Brain microvascular endothelial cell (primary cell): Measurements from ENCODE around the gene MTFP1.
"Not testable (repeated sequence)": the region's sequence is repeated elsewhere in the genome, so short reads cannot be mapped to it uniquely, and the experiment has no call there.

ENCODE experiments used
- DNase-seq: peaks from one replicate; pipeline ENCODE4 v3.0.0-alpha.2; 2020
- H3K27ac ChIP-seq: fragments of 250-450 bp; sonication (Bioruptor Pico); 2 replicates; pipeline ENCODE4 v1.5.1; 2020; ENCODE audit warnings: mild to moderate bottlenecking, moderate library complexity
- H3K27me3 ChIP-seq: fragments of 250-450 bp; sonication (Bioruptor Pico); replicated peaks from 2 replicates; pipeline ENCODE4 v1.5.1; 2020; ENCODE audit warnings: mild to moderate bottlenecking
- H3K36me3 ChIP-seq: fragments of 250-450 bp; sonication (Bioruptor Pico); replicated peaks from 2 replicates; pipeline ENCODE4 v1.5.1; 2020; ENCODE audit warnings: mild to moderate bottlenecking
- H3K4me3 ChIP-seq: 2 replicates; pipeline ENCODE4 v1.5.1; 2011; ENCODE audit warnings: low read depth, mild to moderate bottlenecking, control low read depth, low read length, moderate library complexity
- in situ Hi-C: cut with HindIII; loops from 2 replicates; pipeline ENCODE4 v1.10.0; 2017; ENCODE audit warnings: low sequenced_read_pairs, low pct_ligation_motif_present
- TF ChIP-seq, protein P1 (sequence below): IDR thresholded peaks from 2 replicates; pipeline ENCODE4 v1.5.1; 2011; ENCODE audit warnings: low read depth, mild to moderate bottlenecking, moderate library complexity, low read length, control low read depth, inconsistent platforms; ENCODE audit errors: missing control alignments

The MTFP1 gene

DNA sequence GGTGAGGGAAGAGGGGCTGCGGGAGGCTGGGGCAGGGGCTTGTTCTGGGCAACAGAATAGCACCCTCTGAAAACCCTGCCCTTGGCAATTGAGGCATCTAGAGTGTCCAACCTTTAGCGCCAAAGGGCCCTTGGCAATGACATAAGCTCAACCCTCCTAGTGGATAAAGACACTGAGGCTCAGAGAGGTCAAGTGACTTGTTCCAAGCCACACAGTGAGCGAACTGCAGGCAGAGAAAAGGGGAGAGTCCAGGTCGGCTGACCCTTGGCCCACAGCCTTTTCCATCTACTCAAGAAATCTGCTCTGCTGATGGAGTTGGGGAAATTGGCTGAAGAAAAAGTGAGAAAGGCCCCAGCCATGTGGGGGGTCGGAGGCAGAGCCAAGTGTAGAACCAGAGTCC lies 25.9 kb upstream of the MTFP1 start:
- TF ChIP-seq, protein P1, sequence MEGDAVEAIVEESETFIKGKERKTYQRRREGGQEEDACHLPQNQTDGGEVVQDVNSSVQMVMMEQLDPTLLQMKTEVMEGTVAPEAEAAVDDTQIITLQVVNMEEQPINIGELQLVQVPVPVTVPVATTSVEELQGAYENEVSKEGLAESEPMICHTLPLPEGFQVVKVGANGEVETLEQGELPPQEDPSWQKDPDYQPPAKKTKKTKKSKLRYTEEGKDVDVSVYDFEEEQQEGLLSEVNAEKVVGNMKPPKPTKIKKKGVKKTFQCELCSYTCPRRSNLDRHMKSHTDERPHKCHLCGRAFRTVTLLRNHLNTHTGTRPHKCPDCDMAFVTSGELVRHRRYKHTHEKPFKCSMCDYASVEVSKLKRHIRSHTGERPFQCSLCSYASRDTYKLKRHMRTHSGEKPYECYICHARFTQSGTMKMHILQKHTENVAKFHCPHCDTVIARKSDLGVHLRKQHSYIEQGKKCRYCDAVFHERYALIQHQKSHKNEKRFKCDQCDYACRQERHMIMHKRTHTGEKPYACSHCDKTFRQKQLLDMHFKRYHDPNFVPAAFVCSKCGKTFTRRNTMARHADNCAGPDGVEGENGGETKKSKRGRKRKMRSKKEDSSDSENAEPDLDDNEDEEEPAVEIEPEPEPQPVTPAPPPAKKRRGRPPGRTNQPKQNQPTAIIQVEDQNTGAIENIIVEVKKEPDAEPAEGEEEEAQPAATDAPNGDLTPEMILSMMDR = no peak
- in situ Hi-C loops = no loop called here
- Histone ChIP-seq H3K27ac (no peak overlapping the region), H3K36me3 (peaks cover 34% of the 10 kb centered on the region), H3K27me3 (no peaks in the 10 kb centered on the region), H3K4me3 (no peak overlapping the region)
- no peak for DNase-seq

DNA sequence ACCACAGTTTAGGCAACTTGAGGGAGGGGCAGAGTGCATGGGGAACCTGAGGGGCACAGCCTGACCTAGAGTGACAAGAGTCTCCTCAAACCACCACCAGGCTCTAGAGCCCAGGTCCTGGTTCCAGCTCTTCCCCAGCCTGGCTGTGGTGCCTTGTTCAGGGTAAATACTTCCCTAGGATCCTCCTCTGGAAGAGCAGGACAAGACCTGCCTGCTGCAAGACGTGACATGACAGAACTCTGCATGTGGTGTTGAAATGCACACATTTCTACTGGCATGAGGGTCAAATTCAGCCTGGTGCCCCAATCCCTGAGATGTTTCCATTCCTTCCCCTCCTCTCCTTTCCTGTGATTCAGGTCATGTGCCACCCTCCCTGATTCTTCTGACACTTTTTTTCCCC lies 25.4 kb upstream of the MTFP1 start:
- no peak overlapping the region for H3K4me3 ChIP-seq
- DNase-seq = no peak

DNA sequence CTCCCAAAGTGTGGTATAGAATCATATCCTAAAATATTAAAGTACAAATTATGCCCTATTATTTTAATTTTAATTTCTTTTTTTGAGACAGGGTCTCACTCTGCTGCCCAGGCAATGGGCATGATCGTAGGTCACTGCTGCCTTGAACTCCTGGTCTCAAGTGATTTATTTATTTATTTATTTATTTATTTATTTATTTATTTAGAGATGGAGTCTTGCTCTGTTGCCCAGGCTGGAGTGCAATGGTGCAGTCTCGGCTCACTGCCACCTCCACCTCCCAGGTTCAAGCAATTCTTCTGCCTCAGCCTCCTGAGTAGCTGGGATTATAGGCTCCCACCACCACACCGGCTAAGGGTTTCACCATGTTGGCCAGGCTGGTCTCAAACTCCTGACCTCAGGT lies 24.5 kb upstream of the MTFP1 start:
- H3K36me3 ChIP-seq = peaks cover 34% of the 10 kb centered on the region
- H3K27me3 ChIP-seq, H3K27ac ChIP-seq, H3K4me3 ChIP-seq, in situ Hi-C loops, DNase-seq: not testable (repeated sequence)

More for the DNA sequence above, 25.4 kb upstream of the MTFP1 start:
- Histone ChIP-seq H3K27me3 (no peaks in the 10 kb centered on the region), H3K27ac (no peak overlapping the region), H3K36me3 (peaks cover 34% of the 10 kb centered on the region)
- TF ChIP-seq, protein P1 = no peak
- in situ Hi-C loops = no loop called here

DNA sequence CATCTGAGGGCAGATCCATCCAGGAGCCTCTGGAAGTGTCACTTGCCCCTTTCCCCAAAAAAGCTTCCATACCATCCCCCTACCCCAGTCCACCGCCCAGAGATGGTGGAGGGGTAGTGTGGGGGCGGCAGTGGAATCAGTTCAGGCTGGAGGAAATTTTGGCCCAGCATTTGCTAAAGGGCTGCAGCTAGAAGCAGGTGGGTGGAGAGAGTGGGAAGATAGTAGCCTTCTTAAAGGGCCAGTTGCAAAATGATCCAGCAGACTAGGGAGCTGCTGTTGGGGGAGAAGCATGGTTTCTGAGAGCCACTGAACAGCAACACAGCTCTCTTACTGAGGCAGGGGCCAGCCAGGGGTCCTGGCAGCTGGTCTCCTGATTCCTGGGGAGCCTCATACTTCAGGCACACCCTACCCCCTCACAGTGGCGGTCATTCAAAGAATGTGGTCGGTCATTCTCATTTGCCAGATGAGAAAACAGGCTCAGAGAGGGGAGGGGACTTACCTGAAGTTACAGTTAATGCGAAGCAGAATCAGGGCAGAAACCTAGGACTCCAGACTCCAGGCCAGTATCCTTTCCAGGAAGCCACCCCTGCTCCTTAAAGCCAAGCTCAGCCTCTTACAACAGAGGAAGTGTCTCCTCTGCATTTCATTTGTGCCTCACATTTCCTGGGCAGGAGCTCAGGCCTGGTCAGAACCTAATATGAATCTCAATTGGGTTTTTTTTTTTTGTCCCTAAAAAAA lies 23.4 kb upstream of the MTFP1 start:
- H3K27ac ChIP-seq = no peak overlapping the region
- in situ Hi-C loops = no loop called here
- TF ChIP-seq, protein P1 = no peak
- peaks cover 46% of the 10 kb centered on the region for H3K36me3 ChIP-seq
- H3K4me3 ChIP-seq = no peak overlapping the region
- no peak for DNase-seq
- no peaks in the 10 kb centered on the region for H3K27me3 ChIP-seq

DNA sequence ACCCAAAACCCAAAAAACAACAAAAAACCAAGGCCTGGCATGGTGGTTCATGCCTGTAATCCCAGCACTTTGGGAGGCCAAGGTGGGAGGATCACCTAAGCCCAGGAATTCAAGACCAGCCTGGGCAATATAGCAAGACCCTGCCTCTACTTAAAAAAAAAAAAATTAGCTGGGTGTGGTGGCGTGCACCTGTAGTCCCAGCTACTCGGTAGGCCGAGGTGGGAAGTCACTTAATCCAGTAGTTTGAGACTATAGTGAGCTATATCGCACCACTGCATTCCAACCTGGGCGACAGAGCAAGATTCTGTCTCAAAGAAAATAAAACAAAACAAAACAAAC lies 22.8 kb upstream of the MTFP1 start:
- H3K27me3 ChIP-seq, DNase-seq, H3K4me3 ChIP-seq, in situ Hi-C loops, H3K27ac ChIP-seq: not testable (repeated sequence)
- H3K36me3 ChIP-seq = peaks cover 52% of the 10 kb centered on the region

DNA sequence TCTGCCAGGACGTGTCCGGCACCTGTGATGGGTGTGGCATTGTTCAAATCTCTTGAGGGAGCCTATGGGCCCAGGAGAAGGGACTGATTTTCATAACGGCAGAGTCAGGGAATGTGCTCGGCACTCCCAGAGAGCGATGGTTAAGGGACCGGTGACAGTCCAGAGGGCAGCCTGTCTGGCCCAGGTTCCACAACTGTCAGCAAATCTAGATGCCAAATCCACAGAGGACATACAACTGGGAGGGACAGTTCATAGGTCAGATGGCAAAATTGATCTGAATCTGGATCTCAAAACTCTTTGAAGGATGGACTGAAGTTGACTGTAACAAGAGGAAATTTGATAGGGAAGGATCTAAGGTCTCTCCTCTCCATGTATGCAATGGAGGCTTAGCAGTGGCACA lies 21.3 kb upstream of the MTFP1 start:
- Histone ChIP-seq H3K27me3 (no peaks in the 10 kb centered on the region), H3K4me3 (no peak overlapping the region), H3K27ac (no peak overlapping the region), H3K36me3 (peaks cover 61% of the 10 kb centered on the region)
- DNase-seq = no peak
- in situ Hi-C loops = no loop called here
- TF ChIP-seq, protein P1 = no peak

DNA sequence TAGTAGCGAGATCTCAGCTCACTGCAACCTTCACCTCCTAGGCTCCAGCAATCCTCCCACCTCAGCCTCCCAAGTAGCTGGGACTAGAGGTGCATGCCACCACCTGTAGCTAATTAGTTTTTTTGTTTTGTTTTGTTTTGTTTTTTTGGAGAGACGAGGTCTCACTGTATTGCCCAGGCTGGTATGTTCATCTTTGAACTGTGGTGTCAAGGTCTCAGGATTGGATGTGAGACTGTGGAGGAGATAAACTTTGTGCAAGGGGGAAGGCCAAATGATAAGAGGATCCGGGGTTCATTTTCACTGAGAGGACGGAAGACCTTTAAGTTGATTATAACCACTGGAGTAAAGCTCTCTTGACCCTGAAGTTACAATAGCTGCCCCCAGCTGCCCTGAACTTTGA lies 19.8 kb upstream of the MTFP1 start:
- DNase-seq = no peak
- Histone ChIP-seq H3K4me3 (no peak overlapping the region), H3K27ac (no peak overlapping the region), H3K27me3 (no peaks in the 10 kb centered on the region), H3K36me3 (peaks cover 65% of the 10 kb centered on the region)
- TF ChIP-seq, protein P1 = no peak
- in situ Hi-C loops = no loop called here
